SU-DHL-6 (cell line): ENCODE measurements around the gene WIZ.
A peak's percentile ranks its signal among the peaks of the same experiment; 100 is the strongest.

Experiments
- H2AFZ ChIP-seq: fragments of 200-600 bp; sonication (generic); 2 replicates; pipeline ENCODE4 v1.6.1; 2014; ENCODE audit warnings: low read depth, mild to moderate bottlenecking, moderate library complexity, mixed read lengths, antibody characterized with exemption, low read length; ENCODE audit not compliant: severe bottlenecking
- H3F3A ChIP-seq: fragments of 200-600 bp; shearing (Covaris generic); 2 replicates; pipeline ENCODE4 v1.6.0; 2016; ENCODE audit warnings: antibody characterized with exemption, mild to moderate bottlenecking; ENCODE audit not compliant: insufficient read depth
- H3K27ac ChIP-seq: fragments of 200-600 bp; sonication (generic); 2 replicates; pipeline ENCODE4 v1.5.1; 2016; ENCODE audit warnings: low read depth, mild to moderate bottlenecking, low read length, moderate library complexity, mixed read lengths
- H3K27me3 ChIP-seq: fragments of 200-600 bp; sonication (generic), shearing (Covaris generic); 2 replicates; pipeline ENCODE4 v1.6.0; 2014; ENCODE audit warnings: mild to moderate bottlenecking, low read length
- H3K36me3 ChIP-seq: fragments of 200-600 bp; sonication (generic); 2 replicates; pipeline ENCODE4 v1.6.1; 2014; ENCODE audit warnings: mild to moderate bottlenecking, low read length, mixed read lengths
- H3K4me2 ChIP-seq: fragments of 300-600, 200-600 bp; shearing (Covaris generic), sonication (generic); 2 replicates; pipeline ENCODE4 v1.6.0; 2014; ENCODE audit warnings: low read length, low read depth, mild to moderate bottlenecking; ENCODE audit not compliant: poor library complexity, severe bottlenecking
- H3K4me3 ChIP-seq: fragments of 200-600 bp; sonication (generic); 2 replicates; pipeline ENCODE4 v1.5.1; 2014; ENCODE audit warnings: antibody characterized with exemption, low read length, mild to moderate bottlenecking, mixed read lengths; ENCODE audit not compliant: insufficient read depth, poor library complexity, severe bottlenecking
- H3K79me2 ChIP-seq: fragments of 200-600 bp; sonication (generic); 2 replicates; pipeline ENCODE4 v1.6.1; 2014; ENCODE audit warnings: mild to moderate bottlenecking, low read length, moderate library complexity; ENCODE audit not compliant: insufficient read depth
- H3K9ac ChIP-seq: fragments of 200-600 bp; sonication (generic); 2 replicates; pipeline ENCODE4 v1.7.0; 2014; ENCODE audit warnings: mild to moderate bottlenecking, low read length
- H3K9me2 ChIP-seq: fragments of 200-600 bp; sonication (generic); replicated peaks from 2 replicates; pipeline ENCODE4 v1.6.1; 2014; ENCODE audit warnings: low read length; ENCODE audit not compliant: insufficient read depth
- H3K9me3 ChIP-seq: fragments of 200-600 bp; sonication (generic); 2 replicates; pipeline ENCODE4 v1.6.1; 2014; ENCODE audit warnings: low read length, mixed read lengths; ENCODE audit not compliant: insufficient read depth
- H4K20me1 ChIP-seq: fragments of 200-600 bp; sonication (generic); 2 replicates; pipeline ENCODE4 v1.6.1; 2014; ENCODE audit warnings: low read depth, mild to moderate bottlenecking, antibody characterized with exemption, low read length, moderate library complexity, mixed read lengths
- EZH2phosphoT487 ChIP-seq: fragments of 200-600 bp; sonication (generic), shearing (Covaris generic); conservative IDR thresholded peaks from 2 replicates; pipeline ENCODE4 v1.6.1; 2018; ENCODE audit warnings: mild to moderate bottlenecking, antibody characterized with exemption, low read length, moderate library complexity, mixed read lengths
- TF ChIP-seq, protein P1 (sequence below): fragments of 200-600 bp; sonication (generic); IDR thresholded peaks from one replicate; pipeline ENCODE4 v1.5.1; 2017; ENCODE audit warnings: antibody characterized with exemption, mild to moderate bottlenecking, low read length, moderate library complexity; ENCODE audit not compliant: insufficient read depth, poor library complexity, severe bottlenecking

Gene WIZ

DNA sequence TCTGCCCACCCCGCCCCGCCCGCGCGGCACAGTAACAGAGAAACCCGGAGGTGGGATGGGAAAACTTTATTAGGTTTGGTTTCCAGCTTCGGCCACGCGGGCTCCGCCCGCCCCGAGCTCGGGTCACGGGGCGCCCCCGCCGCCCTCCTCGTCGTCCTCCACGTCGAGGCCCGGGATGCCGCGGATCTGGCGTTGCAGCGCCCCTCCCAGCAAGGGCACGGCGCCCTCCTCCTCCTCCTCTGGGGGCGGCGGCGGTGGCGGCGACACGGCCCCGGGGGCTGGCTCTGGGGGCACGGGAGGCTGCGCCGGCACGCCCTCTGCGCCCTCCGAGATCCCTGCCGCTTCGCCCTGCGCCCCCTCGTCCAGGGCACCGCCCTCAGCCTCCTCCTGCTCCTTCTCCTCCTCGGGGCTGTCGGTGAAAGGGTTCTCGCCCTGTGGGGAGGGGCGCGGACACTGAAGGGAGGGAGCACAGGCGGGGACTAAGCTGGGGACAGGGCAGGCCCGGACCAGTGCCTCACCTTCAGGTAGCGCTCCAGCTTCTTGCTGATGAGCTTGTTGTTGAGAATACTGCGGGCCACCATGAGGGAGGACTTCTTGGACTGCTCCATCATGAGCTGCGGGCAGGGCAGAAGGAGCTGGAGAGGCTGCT, 69.6 kb downstream of the WIZ start:
- peaks cover 41% of the 10 kb centered on the region for H3K79me2 ChIP-seq
- H3F3A ChIP-seq: peaks cover 31% of the 10 kb centered on the region
- peak overlapping the region; percentile 58 for H3K4me2 ChIP-seq
- peak overlapping the region; percentile 58 for H3K27ac ChIP-seq
- peak overlapping the region; percentile 38 for H2AFZ ChIP-seq
- H4K20me1 ChIP-seq: peaks cover 6% of the 10 kb centered on the region; the same call in 1 of the 2 replicates
- no peaks in the 10 kb centered on the region for H3K27me3 ChIP-seq
- peak overlapping the region; percentile 87 for H3K9ac ChIP-seq
- H3K4me3 ChIP-seq: peak overlapping the region; percentile 64
- no peaks in the 10 kb centered on the region for H3K9me3 ChIP-seq
- no peak for TF ChIP-seq EZH2phosphoT487
- TF ChIP-seq, protein P1, sequence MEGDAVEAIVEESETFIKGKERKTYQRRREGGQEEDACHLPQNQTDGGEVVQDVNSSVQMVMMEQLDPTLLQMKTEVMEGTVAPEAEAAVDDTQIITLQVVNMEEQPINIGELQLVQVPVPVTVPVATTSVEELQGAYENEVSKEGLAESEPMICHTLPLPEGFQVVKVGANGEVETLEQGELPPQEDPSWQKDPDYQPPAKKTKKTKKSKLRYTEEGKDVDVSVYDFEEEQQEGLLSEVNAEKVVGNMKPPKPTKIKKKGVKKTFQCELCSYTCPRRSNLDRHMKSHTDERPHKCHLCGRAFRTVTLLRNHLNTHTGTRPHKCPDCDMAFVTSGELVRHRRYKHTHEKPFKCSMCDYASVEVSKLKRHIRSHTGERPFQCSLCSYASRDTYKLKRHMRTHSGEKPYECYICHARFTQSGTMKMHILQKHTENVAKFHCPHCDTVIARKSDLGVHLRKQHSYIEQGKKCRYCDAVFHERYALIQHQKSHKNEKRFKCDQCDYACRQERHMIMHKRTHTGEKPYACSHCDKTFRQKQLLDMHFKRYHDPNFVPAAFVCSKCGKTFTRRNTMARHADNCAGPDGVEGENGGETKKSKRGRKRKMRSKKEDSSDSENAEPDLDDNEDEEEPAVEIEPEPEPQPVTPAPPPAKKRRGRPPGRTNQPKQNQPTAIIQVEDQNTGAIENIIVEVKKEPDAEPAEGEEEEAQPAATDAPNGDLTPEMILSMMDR: no peak
- H3K9me2 ChIP-seq: no peaks in the 10 kb centered on the region
- H3K36me3 ChIP-seq: no peaks in the 10 kb centered on the region

DNA sequence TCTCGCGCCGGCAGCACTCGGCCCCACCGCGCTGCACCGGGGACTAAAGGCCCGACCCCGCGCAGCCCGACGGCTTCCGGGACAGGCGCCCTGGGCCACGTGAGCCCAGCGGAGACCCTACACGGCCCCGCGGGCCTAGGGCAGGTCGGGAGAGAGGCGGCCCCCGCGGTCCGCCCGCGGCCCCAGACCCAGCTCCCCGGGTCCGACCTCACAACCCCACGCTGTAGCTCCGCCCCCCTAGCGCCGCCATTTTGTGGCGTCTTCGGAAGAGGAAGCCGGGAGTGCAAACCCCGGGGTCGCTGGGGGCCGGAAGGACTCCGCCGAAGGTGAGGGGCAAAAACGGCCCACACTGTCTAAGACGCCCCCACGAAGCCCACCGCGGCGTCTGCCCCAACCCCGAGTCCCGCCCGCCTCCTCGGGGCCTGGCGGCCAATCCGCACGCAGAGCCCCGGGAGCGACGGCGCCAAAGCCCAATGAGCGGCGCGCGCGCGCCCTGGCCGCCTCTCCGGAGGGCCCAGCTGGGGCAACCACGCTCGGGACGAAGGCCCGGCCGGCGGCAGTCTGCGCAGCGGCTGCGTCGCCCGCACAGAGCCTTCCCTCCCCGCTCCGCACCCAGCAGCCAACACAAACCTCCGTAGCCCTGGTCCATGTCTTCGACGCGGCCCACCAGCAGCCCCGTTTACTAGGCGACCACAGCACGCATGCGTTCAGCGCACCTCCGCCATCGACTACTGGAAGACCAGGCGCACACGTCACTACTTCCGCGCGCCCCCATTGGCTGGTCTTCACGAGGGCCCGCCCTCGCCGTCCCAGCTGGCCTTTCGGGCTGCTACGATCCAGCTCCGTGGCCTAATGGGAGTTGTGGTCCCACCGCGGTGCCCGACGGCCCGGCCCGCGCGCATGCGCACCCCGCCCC, 70.4 kb downstream of the WIZ start, which contains the start of gene AKAP8:
Gene AKAP8, minus strand, starts transcription at position 705 of the 916 bp plus-strand sequence. Its CDS starts 56 bp downstream, at position 649.
- Histone ChIP-seq H3F3A (peaks cover 31% of the 10 kb centered on the region), H3K79me2 (peaks cover 49% of the 10 kb centered on the region), H3K4me3 (peak within 1 kb of the TSS; percentile 74), H2AFZ (peak within 1 kb of the TSS; percentile 52), H3K9ac (peak within 1 kb of the TSS; percentile 87), H3K27ac (peak within 1 kb of the TSS; percentile 80), H4K20me1 (peaks cover 10% of the 10 kb centered on the region; the same call in 1 of the 2 replicates), H3K9me2 (no peaks in the 10 kb centered on the region), H3K27me3 (no peaks in the 10 kb centered on the region), H3K4me2 (peak within 1 kb of the TSS; percentile 92), H3K9me3 (no peaks in the 10 kb centered on the region), H3K36me3 (no peaks in the 10 kb centered on the region)
- TF ChIP-seq, protein P1: no peak

- Histone ChIP-seq H3K4me3 (peak overlapping the region; percentile 74), H3K79me2 (peaks cover 56% of the 10 kb centered on the region), H3K27ac (peak overlapping the region; percentile 80), H3K9me2 (no peaks in the 10 kb centered on the region), H4K20me1 (peaks cover 10% of the 10 kb centered on the region; the same call in 1 of the 2 replicates), H2AFZ (peak overlapping the region; percentile 52), H3K9ac (peak overlapping the region; percentile 87), H3K27me3 (no peaks in the 10 kb centered on the region), H3K4me2 (peak overlapping the region; percentile 92), H3F3A (peaks cover 29% of the 10 kb centered on the region), H3K36me3 (no peaks in the 10 kb centered on the region), H3K9me3 (no peaks in the 10 kb centered on the region)
- TF ChIP-seq, protein P1: no peak
- TF ChIP-seq EZH2phosphoT487: no peak
These were observed 71.1 kb downstream of the WIZ start for GRCh38 chr19:15378534-15379082.
